ENCODE data around the gene PKDCC.
A peak's percentile ranks its signal among the peaks of the same experiment; 100 is the strongest.
"Not testable (repeated sequence)": the region's sequence is repeated elsewhere in the genome, so short reads cannot be mapped to it uniquely, and the experiment has no call there.

PKDCC gene

GRCh38 chr2:42060718-42061619 lies 13.1 kb downstream of the PKDCC start:
- no peak for DNase-seq (ENCODE audit: low spot score)
- peak overlapping the region; percentile 2 for H3K4me3 ChIP-seq
- peak overlapping the region; percentile 73 to 88 for H3K27ac ChIP-seq
- TF ChIP-seq, protein P1, sequence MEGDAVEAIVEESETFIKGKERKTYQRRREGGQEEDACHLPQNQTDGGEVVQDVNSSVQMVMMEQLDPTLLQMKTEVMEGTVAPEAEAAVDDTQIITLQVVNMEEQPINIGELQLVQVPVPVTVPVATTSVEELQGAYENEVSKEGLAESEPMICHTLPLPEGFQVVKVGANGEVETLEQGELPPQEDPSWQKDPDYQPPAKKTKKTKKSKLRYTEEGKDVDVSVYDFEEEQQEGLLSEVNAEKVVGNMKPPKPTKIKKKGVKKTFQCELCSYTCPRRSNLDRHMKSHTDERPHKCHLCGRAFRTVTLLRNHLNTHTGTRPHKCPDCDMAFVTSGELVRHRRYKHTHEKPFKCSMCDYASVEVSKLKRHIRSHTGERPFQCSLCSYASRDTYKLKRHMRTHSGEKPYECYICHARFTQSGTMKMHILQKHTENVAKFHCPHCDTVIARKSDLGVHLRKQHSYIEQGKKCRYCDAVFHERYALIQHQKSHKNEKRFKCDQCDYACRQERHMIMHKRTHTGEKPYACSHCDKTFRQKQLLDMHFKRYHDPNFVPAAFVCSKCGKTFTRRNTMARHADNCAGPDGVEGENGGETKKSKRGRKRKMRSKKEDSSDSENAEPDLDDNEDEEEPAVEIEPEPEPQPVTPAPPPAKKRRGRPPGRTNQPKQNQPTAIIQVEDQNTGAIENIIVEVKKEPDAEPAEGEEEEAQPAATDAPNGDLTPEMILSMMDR (IDR thresholded peaks at IDR 0.05) = no peak

DNA sequence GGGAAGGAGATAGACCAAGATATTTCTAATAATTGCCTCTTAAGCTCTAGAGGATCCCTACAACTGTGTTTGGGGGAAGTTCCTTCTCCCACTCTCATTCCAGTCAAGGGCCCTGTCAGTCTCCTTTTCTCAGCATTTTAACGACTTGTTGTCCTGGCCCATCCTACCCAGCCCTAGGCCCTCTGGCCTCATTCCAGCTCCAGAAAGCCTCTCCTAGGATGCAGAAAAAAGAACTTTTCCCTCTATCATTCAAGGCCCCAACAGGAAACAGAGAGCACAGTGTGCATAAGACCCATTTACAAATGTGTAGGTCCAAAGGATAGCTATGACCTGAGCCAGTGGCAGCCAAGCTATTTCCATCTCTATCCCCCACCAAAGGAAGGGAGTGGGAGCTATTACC lies 14.0 kb downstream of the PKDCC start:
- no peak for DNase-seq (ENCODE audit: low spot score)
- peak overlapping the region; percentile 73 to 88 for H3K27ac ChIP-seq
- no peak overlapping the region for H3K4me3 ChIP-seq
- TF ChIP-seq, protein P1 (IDR thresholded peaks at IDR 0.05) = no peak

DNA sequence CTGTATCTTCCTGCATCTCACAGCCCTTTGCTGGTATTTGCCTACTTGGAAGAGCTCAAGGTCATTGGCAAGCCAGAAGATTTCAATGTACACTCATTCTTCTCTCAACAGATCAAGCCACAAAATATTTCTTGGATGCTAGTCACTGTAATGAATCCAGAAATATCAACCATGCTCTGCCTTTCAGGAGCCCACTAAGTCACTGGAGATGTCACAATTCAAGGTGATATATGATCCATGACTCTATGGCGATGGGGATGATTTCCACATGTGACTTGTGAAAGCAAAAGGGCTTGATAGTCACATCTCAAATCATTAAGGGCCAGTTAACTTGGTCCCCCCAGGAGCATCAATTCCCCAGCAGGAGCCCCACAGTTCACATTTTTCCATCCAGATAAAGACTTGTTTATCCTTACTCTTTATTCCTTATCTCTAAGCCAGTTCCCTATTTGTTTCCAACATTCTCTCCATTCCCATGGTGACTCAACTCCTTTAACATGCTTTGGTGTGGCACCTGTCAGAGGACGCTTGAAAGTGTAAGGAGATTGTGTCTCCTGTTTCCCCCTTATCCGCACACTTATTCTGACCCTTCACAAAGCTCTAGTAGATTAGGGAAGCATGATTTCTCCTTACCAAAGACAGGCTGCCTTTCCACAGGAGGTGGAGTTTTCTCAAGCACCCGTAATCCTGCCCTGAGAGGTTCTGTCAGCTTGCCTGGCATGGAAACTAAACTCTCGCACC lies 15.8 kb downstream of the PKDCC start:
- TF ChIP-seq, protein P1 (IDR thresholded peaks at IDR 0.05) = no peak
- Histone ChIP-seq H3K27ac (peak overlapping the region; percentile 71 to 88), H3K4me3 (peak overlapping the region; percentile 15)
- DNase-seq (ENCODE audit: low spot score) = no peak

- TF ChIP-seq, protein P1 (IDR thresholded peaks at IDR 0.05) = no peak
- H3K4me3 ChIP-seq = no peak overlapping the region
- peak overlapping the region; percentile 71 to 88 for H3K27ac ChIP-seq
- DNase-seq (ENCODE audit: low spot score) = no peak
Measured at GRCh38 chr2:42064417-42064942, 16.7 kb downstream of the PKDCC start.

DNA sequence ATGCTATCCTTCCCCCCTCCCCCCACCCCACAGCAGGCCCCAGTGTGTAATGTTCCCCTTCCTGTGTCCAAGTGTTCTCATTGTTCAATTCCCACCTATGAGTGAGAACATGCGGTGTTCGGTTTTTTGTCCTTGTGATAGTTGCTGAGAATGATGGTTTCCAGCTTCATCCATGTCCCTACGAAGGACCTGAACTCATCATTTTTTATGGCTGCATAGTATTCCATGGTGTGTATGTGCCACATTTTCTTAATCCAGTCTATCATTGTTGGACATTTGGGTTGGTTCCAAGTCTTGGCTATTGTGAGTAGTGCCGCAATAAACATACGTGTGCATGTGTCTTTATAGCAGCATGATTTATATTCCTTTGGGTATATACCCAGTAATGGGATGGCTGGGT lies 17.9 kb downstream of the PKDCC start:
- H3K4me3 ChIP-seq; DNase-seq (ENCODE audit: low spot score); H3K27ac ChIP-seq: not testable (repeated sequence)

GRCh38 chr2:42067001-42067400 lies 19.2 kb downstream of the PKDCC start:
- H3K4me3 ChIP-seq; DNase-seq (ENCODE audit: low spot score): not testable (repeated sequence)
- H3K27ac ChIP-seq = peak overlapping the region in 1 of 2 donors; percentile 9

DNA sequence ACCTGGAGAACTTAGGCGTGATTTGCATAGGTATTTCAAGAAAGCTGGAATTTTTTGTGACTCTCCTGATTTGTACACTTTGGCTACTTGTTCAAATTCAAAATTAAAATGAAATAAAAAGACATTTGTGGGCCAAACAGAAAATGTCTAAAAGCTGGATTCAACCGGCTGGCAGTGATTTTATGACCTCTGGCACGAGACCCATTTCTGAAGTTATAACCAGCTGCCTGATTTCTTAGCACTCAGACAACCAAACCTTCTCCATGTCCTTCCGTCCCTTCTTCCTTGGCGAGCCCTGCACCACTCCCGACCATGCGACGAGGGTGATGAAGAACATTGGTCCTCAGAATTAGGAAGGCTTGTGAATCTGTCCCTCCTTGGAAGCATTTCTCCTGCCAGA lies 19.7 kb downstream of the PKDCC start:
- DNase-seq (ENCODE audit: low spot score) = no peak
- peak overlapping the region; percentile 6 to 53 for H3K27ac ChIP-seq

More for the DNA sequence above, 19.7 kb downstream of the PKDCC start:
- TF ChIP-seq, protein P1 (IDR thresholded peaks at IDR 0.05) = no peak
- H3K4me3 ChIP-seq = no peak overlapping the region
